ENCODE data around the gene OR6C74. TPM values are rescaled to one million over a fixed set of nuclear protein-coding genes. Genes with fewer than 3 reads are reported as not detected.

The OR6C74 gene
- total RNA-seq, 1 experiment from 2014 or later, result not detected

DNA sequence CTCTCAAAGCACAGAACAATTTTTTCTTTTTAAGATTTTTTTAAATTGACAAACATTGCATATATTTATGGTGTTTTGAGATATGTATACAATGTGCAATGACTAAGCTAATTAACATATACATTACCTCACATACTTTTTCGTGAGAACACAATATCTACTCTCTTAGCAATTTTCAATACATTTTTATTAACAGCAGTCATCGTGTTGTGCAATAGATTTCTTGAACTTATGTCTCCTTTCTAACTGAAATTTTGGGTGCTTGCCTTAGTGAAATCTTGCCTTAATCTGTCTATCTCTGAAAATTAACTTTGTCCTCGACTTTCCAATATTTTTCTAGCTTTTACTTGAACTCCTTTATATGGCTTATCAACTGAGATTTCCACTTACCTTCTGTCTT, 16.8 kb upstream of the OR6C74 start:
- RAD21 ChIA-PET (ENCODE audit: low non-redundant PET in 1 of 2, low total read pairs in 2 of 2, uncharacterized antibody in 2 of 2, unreplicated experiment in 2 of 2), result no interaction called here
- Histone ChIP-seq H3K9ac (ENCODE audit: low read length) (no peak overlapping the region), H3K4me2 (ENCODE audit: low read length) (no peak overlapping the region), H3K27me3 (ENCODE audit: insufficient read depth, low read length) (peaks cover 53% of the 10 kb centered on the region), H4K20me1 (ENCODE audit: insufficient read depth) (no peaks in the 10 kb centered on the region), H3K4me3 (replicated peaks in 1 of 2; ENCODE audit: low read depth in 1 of 2, low read length in 2 of 2) (no peak overlapping the region), H2AFZ (ENCODE audit: low read depth, low read length, poor library complexity, severe bottlenecking) (no peak overlapping the region), H3K9me3 (ENCODE audit: control insufficient read depth in 1 of 2, insufficient read depth in 1 of 2, low read depth in 1 of 2, low read length in 2 of 2) (no peaks in the 10 kb centered on the region), H3K9me2 (ENCODE audit: insufficient read depth) (no peaks in the 10 kb centered on the region), H3K79me2 (ENCODE audit: insufficient read depth, low read length) (no peaks in the 10 kb centered on the region), H3K27ac (ENCODE audit: low read depth, low read length) (no peak overlapping the region), H3K4me1 (ENCODE audit: control insufficient read depth in 1 of 2, insufficient read depth in 2 of 2, low read length in 2 of 2) (no peaks in the 10 kb centered on the region), H3K36me3 (ENCODE audit: control insufficient read depth in 1 of 2, insufficient read depth in 2 of 2, low read length in 2 of 2) (no peaks in the 10 kb centered on the region)
- no TSS peak for BruUV-seq (replicated peaks)
- intact Hi-C loops (cut with micrococcal nuclease), result no loop called here
- ATAC-seq (no peak), DNase-seq (ENCODE audit: low read depth, low spot score) (no peak)
- TF ChIP-seq ELF1 (IDR thresholded peaks at IDR 0.05; ENCODE audit: borderline replicate concordance, low read depth) (no peak), RAD21 (IDR thresholded peaks at IDR 0.05; ENCODE audit: low read depth) (no peak), EZH2phosphoT487 (IDR thresholded peaks at IDR 0.05; ENCODE audit: borderline replicate concordance) (no peak), SRF (IDR thresholded peaks at IDR 0.05; ENCODE audit: low read depth) (no peak), YY1 (IDR thresholded peaks at IDR 0.05; ENCODE audit: extremely low read depth, insufficient replicate concordance, low read depth, low read length) (no peak), ZNF274 (IDR thresholded peaks at IDR 0.05; ENCODE audit: low read depth, low read length) (no peak)
- POLR2A ChIA-PET, result no interaction called here
- CTCF ChIA-PET, result no interaction called here

DNA sequence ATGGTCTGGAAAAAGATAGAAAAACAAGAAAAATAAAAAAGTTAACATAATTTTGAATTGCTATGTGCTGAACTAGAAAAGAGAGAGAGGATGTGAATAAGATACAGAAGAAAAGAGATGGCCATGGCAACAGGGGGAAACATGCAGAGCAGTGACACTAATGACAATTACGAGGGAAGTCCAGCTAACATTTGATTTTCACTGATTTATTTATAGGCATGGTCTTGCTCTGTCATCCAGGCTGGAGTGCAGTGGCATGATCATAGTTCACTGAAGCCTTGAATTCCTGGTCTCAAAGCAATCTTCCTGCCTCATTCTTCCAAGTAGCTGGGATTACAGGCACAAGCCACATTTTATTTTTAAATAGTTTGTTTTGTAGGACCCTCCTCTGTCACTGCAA, 1.8 kb downstream of the OR6C74 start:
- TF ChIP-seq JUND (IDR thresholded peaks at IDR 0.05), result no peak
- no peak for TF ChIP-seq POLR2A (IDR thresholded peaks at IDR 0.05; ENCODE audit: borderline replicate concordance, extremely low read depth, insufficient read depth, insufficient read length)
- no peak for TF ChIP-seq CBX3 (IDR thresholded peaks at IDR 0.05; ENCODE audit: low read depth)
- no peak for TF ChIP-seq TCF7L2 (IDR thresholded peaks at IDR 0.05; ENCODE audit: borderline replicate concordance, extremely low read depth, insufficient read depth, insufficient read length)
- TF ChIP-seq ZFX (IDR thresholded peaks at IDR 0.05), result no peak
- TF ChIP-seq, protein P1, sequence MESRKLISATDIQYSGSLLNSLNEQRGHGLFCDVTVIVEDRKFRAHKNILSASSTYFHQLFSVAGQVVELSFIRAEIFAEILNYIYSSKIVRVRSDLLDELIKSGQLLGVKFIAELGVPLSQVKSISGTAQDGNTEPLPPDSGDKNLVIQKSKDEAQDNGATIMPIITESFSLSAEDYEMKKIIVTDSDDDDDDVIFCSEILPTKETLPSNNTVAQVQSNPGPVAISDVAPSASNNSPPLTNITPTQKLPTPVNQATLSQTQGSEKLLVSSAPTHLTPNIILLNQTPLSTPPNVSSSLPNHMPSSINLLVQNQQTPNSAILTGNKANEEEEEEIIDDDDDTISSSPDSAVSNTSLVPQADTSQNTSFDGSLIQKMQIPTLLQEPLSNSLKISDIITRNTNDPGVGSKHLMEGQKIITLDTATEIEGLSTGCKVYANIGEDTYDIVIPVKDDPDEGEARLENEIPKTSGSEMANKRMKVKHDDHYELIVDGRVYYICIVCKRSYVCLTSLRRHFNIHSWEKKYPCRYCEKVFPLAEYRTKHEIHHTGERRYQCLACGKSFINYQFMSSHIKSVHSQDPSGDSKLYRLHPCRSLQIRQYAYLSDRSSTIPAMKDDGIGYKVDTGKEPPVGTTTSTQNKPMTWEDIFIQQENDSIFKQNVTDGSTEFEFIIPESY (IDR thresholded peaks at IDR 0.05; ENCODE audit: extremely low read depth, insufficient replicate concordance, low read length), result no peak
- no peak for TF ChIP-seq POLR2AphosphoS5 (IDR thresholded peaks at IDR 0.05; ENCODE audit: low read depth, low read length)
- no peak for TF ChIP-seq RAD21 (IDR thresholded peaks at IDR 0.05; ENCODE audit: low read depth)
- no peak for TF ChIP-seq EZH2phosphoT487 (IDR thresholded peaks at IDR 0.05; ENCODE audit: borderline replicate concordance)
- TF ChIP-seq ZNF274 (IDR thresholded peaks at IDR 0.05; ENCODE audit: low read depth, low read length), result no peak
- no peaks in the 10 kb centered on the region for H3K9me3 ChIP-seq (ENCODE audit: control insufficient read depth in 1 of 2, insufficient read depth in 1 of 2, low read depth in 1 of 2, low read length in 2 of 2)
- CTCF ChIA-PET, result no interaction called here

More for the DNA sequence above, 1.8 kb downstream of the OR6C74 start:
- no peaks in the 10 kb centered on the region for H3K36me3 ChIP-seq (ENCODE audit: control insufficient read depth in 1 of 2, insufficient read depth in 2 of 2, low read length in 2 of 2)
- ChIA-PET POLR2A (no interaction called here), RAD21 (ENCODE audit: low non-redundant PET in 1 of 2, low total read pairs in 2 of 2, uncharacterized antibody in 2 of 2, unreplicated experiment in 2 of 2) (no interaction called here)
- H3K4me3 ChIP-seq (replicated peaks in 1 of 2; ENCODE audit: low read depth in 1 of 2, low read length in 2 of 2), result no peak overlapping the region
- H3K9me2 ChIP-seq (ENCODE audit: insufficient read depth), result no peaks in the 10 kb centered on the region
- DNase-seq (ENCODE audit: low read depth, low spot score) (no peak), ATAC-seq (no peak)
- H2AFZ ChIP-seq (ENCODE audit: low read depth, low read length, poor library complexity, severe bottlenecking), result no peak overlapping the region
- no TSS peak for BruUV-seq (replicated peaks)
- no peaks in the 10 kb centered on the region for H3K4me1 ChIP-seq (ENCODE audit: control insufficient read depth in 1 of 2, insufficient read depth in 2 of 2, low read length in 2 of 2)
- intact Hi-C loops (cut with micrococcal nuclease), result no loop called here
- H3K27ac ChIP-seq (ENCODE audit: low read depth, low read length), result no peak overlapping the region
- H3K4me2 ChIP-seq (ENCODE audit: low read length), result no peak overlapping the region
- H3K79me2 ChIP-seq (ENCODE audit: insufficient read depth, low read length), result no peaks in the 10 kb centered on the region
- peaks cover 18% of the 10 kb centered on the region for H3K27me3 ChIP-seq (ENCODE audit: insufficient read depth, low read length)
- no peak overlapping the region for H3K9ac ChIP-seq (ENCODE audit: low read length)
- H4K20me1 ChIP-seq (ENCODE audit: insufficient read depth), result no peaks in the 10 kb centered on the region
